SK-N-MC (cell line): ENCODE data around the gene CSTPP1.

Source experiments
- EZH2 ChIP-seq: fragments of 200-600 bp; sonication (generic); IDR thresholded peaks from one replicate; pipeline ENCODE4 v1.6.1; 2017; ENCODE audit warnings: antibody characterized with exemption
- FOXP2 ChIP-seq: optimal IDR thresholded peaks from 2 replicates; pipeline ENCODE3; 2011; ENCODE audit warnings: mild to moderate bottlenecking, moderate library complexity; ENCODE audit not compliant: insufficient read depth; ENCODE audit errors: extremely low read length, control extremely low read depth
- POLR2AphosphoS5 ChIP-seq: IDR thresholded peaks from 2 replicates; pipeline ENCODE4 v1.6.1; 2012; ENCODE audit warnings: mild to moderate bottlenecking, low read depth, low read length, borderline replicate concordance

GRCh38 chr11:46920755-46921154 is 15.8 kb upstream of the CSTPP1 start:
- no peak for TF ChIP-seq EZH2
- no peak for TF ChIP-seq FOXP2
- no peak for TF ChIP-seq POLR2AphosphoS5
